Activated B cell treated with CpG ODN at 0.5 μM for 24 hours (primary cell): ENCODE data around the gene HGF. TPM values are rescaled to one million over a fixed set of nuclear protein-coding genes. Genes with fewer than 3 reads are reported as not detected.

Experiments
- ATAC-seq: fragments of 200-7000 bp; cut with Tn5 transposase; one replicate; pipeline ENCODE4 v1.10.0; 2021; ENCODE audit warnings: low read depth, mild to moderate bottlenecking, moderate library complexity
- CTCF ChIA-PET: fragments of 350-600 bp; sonication (Branson Sonifier 250); formaldehyde crosslinking; loops from one replicate; lab custom pipeline; 2021; ENCODE audit warnings: antibody characterized with exemption; lab: Charles Lee
- POLR2A ChIA-PET: fragments of 350-600 bp; sonication (Branson Sonifier 250); formaldehyde crosslinking; loops from one replicate; lab custom pipeline; 2021; ENCODE audit warnings: antibody characterized with exemption; lab: Charles Lee
- DNase-seq: peaks from one replicate; pipeline ENCODE4 v3.0.0; 2022
- H3K27ac Mint-ChIP-seq: one replicate; pipeline ENCODE4 v1.8.0; 2020; ENCODE audit warnings: mixed read lengths
- H3K27me3 Mint-ChIP-seq: one replicate; pipeline ENCODE4 v1.8.0; 2021; ENCODE audit warnings: mixed read lengths
- H3K36me3 Mint-ChIP-seq: one replicate; pipeline ENCODE4 v1.8.0; 2021; ENCODE audit warnings: low read depth, mixed read lengths
- H3K4me1 Mint-ChIP-seq: one replicate; pipeline ENCODE4 v1.8.0; 2021; ENCODE audit warnings: mixed read lengths
- H3K4me3 Mint-ChIP-seq: one replicate; pipeline ENCODE4 v1.8.0; 2020; ENCODE audit warnings: mild to moderate bottlenecking, mixed read lengths
- H3K9me3 Mint-ChIP-seq: one replicate; pipeline ENCODE4 v1.8.0; 2020; ENCODE audit warnings: mixed read lengths
- CTCF ChIP-seq: fragments of 200-600 bp; IDR thresholded peaks from one replicate; pipeline ENCODE4 v1.8.0; 2022; ENCODE audit warnings: antibody characterized with exemption, mild to moderate bottlenecking
- intact Hi-C: fragments of 100-400 bp; cut with micrococcal nuclease; formaldehyde crosslinking; loops from one replicate; pipeline ENCODE4 v1.15.1; 2024
- total RNA-seq: library from RNA; stranded (reverse); gene quantifications from 2 replicates; pipeline ENCODE4 v1.2.3, GENCODE V29; 2022

Gene HGF
- total RNA-seq, 1 donor from 2014 or later: not detected

GRCh38 chr7:81693894-81694293 lies 76.0 kb downstream of the HGF start:
- Mint-ChIP-seq H3K4me3 (no peak overlapping the region), H3K27me3 (no peaks in the 10 kb centered on the region), H3K27ac (no peak overlapping the region), H3K9me3 (no peaks in the 10 kb centered on the region), H3K36me3 (no peaks in the 10 kb centered on the region), H3K4me1 (no peaks in the 10 kb centered on the region)
- intact Hi-C loops: no loop called here
- no peak for TF ChIP-seq CTCF
- DNase-seq (no peak), ATAC-seq (no peak)
- CTCF ChIA-PET: no interaction called here
- POLR2A ChIA-PET: no interaction called here

- no peak overlapping the region for H3K4me3 Mint-ChIP-seq
- DNase-seq (no peak), ATAC-seq (no peak)
- ChIA-PET CTCF (no interaction called here), POLR2A (no interaction called here)
- intact Hi-C loops: no loop called here
- no peaks in the 10 kb centered on the region for H3K4me1 Mint-ChIP-seq
- H3K36me3 Mint-ChIP-seq: no peaks in the 10 kb centered on the region
- H3K27ac Mint-ChIP-seq: no peak overlapping the region
- no peak for TF ChIP-seq CTCF
- H3K27me3 Mint-ChIP-seq: no peaks in the 10 kb centered on the region
- no peaks in the 10 kb centered on the region for H3K9me3 Mint-ChIP-seq
These were observed 76.8 kb downstream of the HGF start for GRCh38 chr7:81693080-81693479.

- no peak for TF ChIP-seq CTCF
- ChIA-PET POLR2A (no interaction called here), CTCF (no interaction called here)
- H3K4me1 Mint-ChIP-seq: no peaks in the 10 kb centered on the region
- DNase-seq (no peak), ATAC-seq (no peak)
- H3K36me3 Mint-ChIP-seq: no peaks in the 10 kb centered on the region
- intact Hi-C loops: no loop called here
- no peak overlapping the region for H3K4me3 Mint-ChIP-seq
- H3K27me3 Mint-ChIP-seq: no peaks in the 10 kb centered on the region
- no peaks in the 10 kb centered on the region for H3K9me3 Mint-ChIP-seq
- no peak overlapping the region for H3K27ac Mint-ChIP-seq
These were observed 77.5 kb downstream of the HGF start for GRCh38 chr7:81692146-81692905.

- POLR2A ChIA-PET: no interaction called here
- TF ChIP-seq CTCF: no peak
- DNase-seq (no peak), ATAC-seq (no peak)
- intact Hi-C loops: no loop called here
- Mint-ChIP-seq H3K4me3 (no peak overlapping the region), H3K36me3 (no peaks in the 10 kb centered on the region), H3K27ac (no peak overlapping the region), H3K4me1 (no peaks in the 10 kb centered on the region), H3K9me3 (no peaks in the 10 kb centered on the region), H3K27me3 (no peaks in the 10 kb centered on the region)
- CTCF ChIA-PET: no interaction called here
These were observed 78.5 kb downstream of the HGF start for GRCh38 chr7:81691199-81691821.

GRCh38 chr7:81690688-81691087 lies 79.2 kb downstream of the HGF start:
- Mint-ChIP-seq H3K27me3 (no peaks in the 10 kb centered on the region), H3K4me3 (no peak overlapping the region), H3K9me3 (no peaks in the 10 kb centered on the region), H3K27ac (no peak overlapping the region), H3K36me3 (no peaks in the 10 kb centered on the region), H3K4me1 (no peaks in the 10 kb centered on the region)
- ChIA-PET POLR2A (no interaction called here), CTCF (no interaction called here)
- intact Hi-C loops: no loop called here
- no peak for TF ChIP-seq CTCF
- DNase-seq (no peak), ATAC-seq (no peak)
